Neuronal stem cell (in vitro differentiated cells): ENCODE results near the gene REG4.

Experiments used
- DNase-seq: peaks from one replicate; pipeline ENCODE4 v3.0.0-alpha.2; 2013; ENCODE audit warnings: low spot score
- H2AFZ ChIP-seq: one replicate; pipeline ENCODE4 v1.6.1; 2013; ENCODE audit warnings: mild to moderate bottlenecking, low read length, inconsistent platforms
- H2AK5ac ChIP-seq: 2 replicates; pipeline ENCODE4 v1.6.1; 2013; ENCODE audit warnings: low read depth, mild to moderate bottlenecking, inconsistent platforms, low read length, moderate library complexity, mixed read lengths
- H2BK120ac ChIP-seq: 2 replicates; pipeline ENCODE4 v1.6.1; 2013; ENCODE audit warnings: low read depth, mild to moderate bottlenecking, inconsistent platforms, low read length, moderate library complexity, mixed read lengths
- H2BK12ac ChIP-seq: one replicate; pipeline ENCODE4 v1.6.1; 2013; ENCODE audit warnings: low read length, inconsistent platforms
- H2BK15ac ChIP-seq: 2 replicates; pipeline ENCODE4 v1.6.1; 2013; ENCODE audit warnings: mild to moderate bottlenecking, low read length, inconsistent platforms, mixed read lengths
- H2BK5ac ChIP-seq: one replicate; pipeline ENCODE4 v1.6.1; 2013; ENCODE audit warnings: inconsistent platforms, mild to moderate bottlenecking, low read length, moderate library complexity
- H3K14ac ChIP-seq: one replicate; pipeline ENCODE4 v1.6.1; 2013; ENCODE audit warnings: low read length, inconsistent platforms
- H3K18ac ChIP-seq: 2 replicates; pipeline ENCODE4 v1.6.1; 2013; ENCODE audit warnings: low read length, inconsistent platforms
- H3K23ac ChIP-seq: 2 replicates; pipeline ENCODE4 v1.6.1; 2013; ENCODE audit warnings: low read depth, mild to moderate bottlenecking, mixed read lengths, low read length, inconsistent platforms; ENCODE audit not compliant: poor library complexity
- H3K27ac ChIP-seq: replicated peaks from 3 replicates; pipeline ENCODE4 v1.5.1; 2013; ENCODE audit warnings: low read length, inconsistent platforms
- H3K27me3 ChIP-seq, 3 experiments: 2 replicates each; pipeline ENCODE4 v1.6.1; 2013; ENCODE audit warnings: low read length in 3 of 3, mild to moderate bottlenecking in 2 of 3, inconsistent platforms in 1 of 3, low read depth in 1 of 3, mixed read lengths in 1 of 3, moderate library complexity in 1 of 3; ENCODE audit not compliant: control insufficient read depth in 3 of 3, insufficient read depth in 3 of 3
- H3K36me3 ChIP-seq, 2 donors: replicated peaks in 1 of 2; 2 replicates each; pipeline ENCODE4 v1.6.1; 2013; ENCODE audit warnings: low read length in 2 of 2; ENCODE audit not compliant: control insufficient read depth in 2 of 2, insufficient read depth in 2 of 2
- H3K4ac ChIP-seq: 2 replicates; pipeline ENCODE4 v1.6.1; 2013; ENCODE audit warnings: inconsistent platforms, mild to moderate bottlenecking, low read length, moderate library complexity
- H3K4me1 ChIP-seq, 2 donors: 1 replicate in 1 of 2; 2 replicates in 1 of 2; pipeline ENCODE4 v1.6.1; 2013; ENCODE audit warnings: low read length in 2 of 2, low read depth in 1 of 2; ENCODE audit not compliant: control insufficient read depth in 2 of 2, insufficient read depth in 1 of 2
- H3K4me2 ChIP-seq: one replicate; pipeline ENCODE4 v1.6.1; 2013; ENCODE audit warnings: mild to moderate bottlenecking, low read length, inconsistent platforms; ENCODE audit not compliant: insufficient read depth, poor library complexity, severe bottlenecking
- H3K4me3 ChIP-seq, 2 donors: 2 replicates each; pipeline ENCODE4 v1.5.1; 2013; ENCODE audit warnings: low read length in 2 of 2, mild to moderate bottlenecking in 2 of 2, inconsistent platforms in 1 of 2, moderate library complexity in 1 of 2
- H3K79me1 ChIP-seq: one replicate; pipeline ENCODE4 v1.6.1; 2013; ENCODE audit warnings: low read depth, mild to moderate bottlenecking, inconsistent platforms, low read length, moderate library complexity
- H3K9ac ChIP-seq: one replicate; pipeline ENCODE4 v1.6.1; 2013; ENCODE audit warnings: mild to moderate bottlenecking, low read depth, low read length, inconsistent platforms; ENCODE audit not compliant: poor library complexity
- H3K9me3 ChIP-seq, 2 donors: replicated peaks in 1 of 2; 2 replicates each; pipeline versions ENCODE3 to v1.6.1; 2013; ENCODE audit warnings: low read length in 2 of 2, mild to moderate bottlenecking in 2 of 2, inconsistent platforms in 1 of 2, low read depth in 1 of 2, mixed read lengths in 1 of 2, moderate library complexity in 1 of 2; ENCODE audit not compliant: control insufficient read depth in 2 of 2, insufficient read depth in 1 of 2
- H4K8ac ChIP-seq: one replicate; pipeline ENCODE4 v1.6.1; 2013; ENCODE audit warnings: low read depth, mild to moderate bottlenecking, inconsistent platforms, low read length, moderate library complexity
- H4K91ac ChIP-seq: one replicate; pipeline ENCODE4 v1.6.1; 2013; ENCODE audit warnings: low read length, low read depth, mild to moderate bottlenecking, inconsistent platforms; ENCODE audit not compliant: poor library complexity
- WGBS, 2 donors: extraction: QIAGEN DNeasy Blood & Tissue Kit; methylation state at CpG; one replicate each; pipeline ENCODE4 v1.1.7; 2013; ENCODE audit warnings: missing lambda C conversion rate in 2 of 2, mixed read lengths in 1 of 2; ENCODE audit not compliant: insufficient read length in 2 of 2, insufficient replicate concordance in 1 of 2; ENCODE audit errors: extremely low coverage in 2 of 2; 5-methylcytosine and 5-hydroxymethylcytosine counted together

The REG4 gene

DNA sequence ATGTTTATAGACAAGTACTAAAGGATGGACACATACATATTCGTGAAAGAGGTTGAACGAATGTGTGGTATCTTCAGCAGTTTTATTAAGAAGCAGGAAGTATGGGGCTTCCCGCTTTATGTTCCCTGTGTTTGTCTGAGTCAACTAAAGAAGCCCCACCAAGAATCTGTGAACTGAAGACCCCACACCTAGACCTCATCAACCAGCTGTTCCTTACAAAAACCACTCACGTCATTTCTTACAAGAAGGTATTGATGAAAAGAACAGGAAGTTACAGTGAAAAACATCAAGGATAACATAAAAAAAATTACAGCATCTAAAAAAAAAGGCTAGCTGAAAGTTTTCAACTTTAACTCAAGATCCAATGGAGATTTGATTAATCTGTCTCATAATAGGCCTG is 12.3 kb downstream of the REG4 start:
- no peak overlapping the region for H2BK12ac ChIP-seq
- no peak overlapping the region for H2AK5ac ChIP-seq
- H3K4me1 ChIP-seq: peaks cover 0 to 7% of the 10 kb centered on the region in 2 donors
- H3K79me1 ChIP-seq: no peaks in the 10 kb centered on the region
- no peak overlapping the region for H3K14ac ChIP-seq
- no peak overlapping the region for H4K8ac ChIP-seq
- H3K36me3 ChIP-seq: no peaks in the 10 kb centered on the region
- no peak overlapping the region for H2BK15ac ChIP-seq
- no peak for DNase-seq
- no peak overlapping the region for H3K4me2 ChIP-seq
- no peak overlapping the region for H2BK120ac ChIP-seq
- H3K27me3 ChIP-seq: peaks cover 0 to 33% (median 0%) of the 10 kb centered on the region in 3 experiments
- H3K9ac ChIP-seq: no peak overlapping the region
- H3K4me3 ChIP-seq: no peak overlapping the region
- H3K18ac ChIP-seq: no peak overlapping the region
- no peak overlapping the region for H2BK5ac ChIP-seq
- no peak overlapping the region for H3K23ac ChIP-seq
- H3K27ac ChIP-seq: no peak overlapping the region
- H4K91ac ChIP-seq: no peak overlapping the region
- H3K9me3 ChIP-seq: no peaks in the 10 kb centered on the region
- WGBS, 2 donors: no CpG with 5 or more reads among the region's 4 CpGs
- H2AFZ ChIP-seq: no peak overlapping the region
- no peak overlapping the region for H3K4ac ChIP-seq

DNA sequence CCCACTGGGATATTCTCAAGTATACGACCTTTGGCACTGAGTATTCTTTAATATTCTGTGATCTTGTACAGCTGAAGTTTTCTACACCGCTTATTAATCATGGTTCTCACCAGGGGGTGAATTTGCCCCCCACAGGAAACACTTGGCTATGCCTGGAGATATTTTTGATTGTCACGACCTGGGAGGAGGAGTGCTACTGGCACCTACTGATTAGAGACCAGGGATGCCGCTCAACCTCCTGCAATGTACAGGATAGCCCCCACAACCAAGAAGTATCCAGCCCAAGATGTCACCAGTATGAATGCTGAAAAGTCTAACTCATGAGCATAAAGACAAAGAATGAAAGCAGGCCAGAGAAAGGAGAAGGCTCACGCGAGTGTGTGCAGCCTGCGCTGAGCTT is 13.7 kb downstream of the REG4 start:
- Histone ChIP-seq H4K8ac (no peak overlapping the region), H2BK15ac (no peak overlapping the region), H3K9ac (no peak overlapping the region), H2BK5ac (no peak overlapping the region), H3K9me3 (no peaks in the 10 kb centered on the region), H3K4me2 (no peak overlapping the region), H3K23ac (no peak overlapping the region), H2BK120ac (no peak overlapping the region), H3K27me3 (peaks cover 0 to 26% (median 0%) of the 10 kb centered on the region in 3 experiments), H2AK5ac (no peak overlapping the region), H3K27ac (no peak overlapping the region), H3K14ac (no peak overlapping the region), H3K79me1 (no peaks in the 10 kb centered on the region), H3K36me3 (no peaks in the 10 kb centered on the region), H3K18ac (no peak overlapping the region), H4K91ac (no peak overlapping the region), H3K4me3 (no peak overlapping the region), H3K4ac (no peak overlapping the region), H2BK12ac (no peak overlapping the region), H2AFZ (no peak overlapping the region), H3K4me1 (peaks cover 0 to 7% of the 10 kb centered on the region in 2 donors)
- WGBS, 2 donors: no CpG with 5 or more reads among the region's 7 CpGs
- DNase-seq: no peak

DNA sequence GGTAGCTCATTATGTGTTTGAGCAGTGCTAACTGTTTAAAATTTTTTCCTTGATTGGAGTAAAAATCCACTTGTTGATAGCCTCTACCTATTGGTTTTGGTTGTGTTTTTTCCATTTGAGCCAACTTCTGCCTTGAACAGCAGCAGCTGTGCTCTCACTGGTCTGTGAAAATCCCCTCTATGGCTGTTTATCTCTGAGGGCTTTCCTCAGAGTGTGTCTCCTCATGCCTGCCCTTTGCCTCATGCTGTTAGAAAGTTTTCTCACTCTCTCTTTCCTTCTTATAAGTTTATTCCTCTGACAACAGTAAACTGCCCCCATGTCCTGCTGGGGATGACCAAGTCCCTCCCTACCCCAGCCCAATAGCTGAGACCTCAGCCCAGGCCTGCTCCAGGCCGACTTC is 14.1 kb downstream of the REG4 start:
- Histone ChIP-seq H3K36me3 (no peaks in the 10 kb centered on the region), H2BK15ac (no peak overlapping the region), H3K4me1 (peaks cover 0 to 7% of the 10 kb centered on the region in 2 donors), H3K23ac (no peak overlapping the region), H2BK120ac (no peak overlapping the region), H3K14ac (no peak overlapping the region), H3K27me3 (peaks cover 0 to 22% (median 0%) of the 10 kb centered on the region in 3 experiments), H2BK12ac (no peak overlapping the region), H2AK5ac (no peak overlapping the region), H2BK5ac (no peak overlapping the region), H3K9me3 (no peaks in the 10 kb centered on the region), H4K91ac (no peak overlapping the region), H3K4me3 (no peak overlapping the region), H3K18ac (no peak overlapping the region), H3K79me1 (no peaks in the 10 kb centered on the region), H2AFZ (no peak overlapping the region), H3K4ac (no peak overlapping the region), H3K9ac (no peak overlapping the region), H3K4me2 (no peak overlapping the region), H4K8ac (no peak overlapping the region), H3K27ac (no peak overlapping the region)
- no CpG with 5 or more reads among the region's 1 CpG for WGBS, 2 donors
- no peak for DNase-seq

DNA sequence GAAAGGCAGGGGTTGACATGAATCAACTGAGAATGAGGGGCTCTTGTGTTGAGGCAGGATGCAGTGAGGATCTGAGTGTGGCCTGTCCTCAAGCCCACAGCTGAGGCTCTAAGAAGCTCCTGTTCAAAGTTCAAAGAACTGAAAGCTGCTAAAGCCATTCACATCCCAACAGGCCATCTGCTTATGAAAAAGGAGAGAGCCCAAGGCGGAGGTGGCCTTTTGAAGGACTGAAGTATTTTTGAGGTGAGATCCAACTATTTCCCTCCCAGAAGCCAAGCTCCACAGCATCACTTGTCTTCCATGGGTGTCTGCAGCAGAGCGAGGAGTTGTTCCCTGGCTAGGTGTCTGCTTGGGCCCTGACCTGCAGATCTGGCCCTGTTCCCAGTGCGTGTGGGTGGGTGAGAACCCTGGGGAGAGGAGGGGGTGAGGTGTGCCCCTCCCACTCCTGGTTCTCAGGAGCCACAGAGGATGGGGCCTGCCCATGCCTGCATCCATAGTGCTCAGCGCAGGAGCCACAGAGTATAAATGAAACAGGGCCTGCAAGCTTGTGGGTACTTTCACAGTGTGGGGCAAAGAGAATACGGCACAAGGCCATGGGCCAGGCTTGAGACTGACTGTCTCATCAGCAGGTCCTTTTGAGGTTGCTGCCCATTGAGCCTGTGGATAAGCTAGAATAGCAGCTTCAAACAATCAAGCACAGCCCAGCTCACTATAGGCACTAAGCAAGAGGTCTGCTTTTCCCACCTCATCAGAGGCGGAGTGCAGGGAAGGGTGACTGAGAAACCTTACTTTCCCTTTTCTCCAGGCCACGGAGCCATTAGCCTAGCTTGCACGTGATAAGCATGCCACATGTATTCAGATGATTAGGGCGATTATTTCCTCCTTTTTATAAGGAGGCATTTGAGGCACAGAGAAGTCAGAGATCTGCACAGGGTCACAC is 15.7 kb downstream of the REG4 start:
- H2BK12ac ChIP-seq: no peak overlapping the region
- peaks cover 0 to 16% (median 0%) of the 10 kb centered on the region in 3 experiments for H3K27me3 ChIP-seq
- H3K4ac ChIP-seq: no peak overlapping the region
- H4K8ac ChIP-seq: no peak overlapping the region
- WGBS, 2 donors: no CpG with 5 or more reads among the region's 9 CpGs
- H2BK120ac ChIP-seq: no peak overlapping the region
- H3K9me3 ChIP-seq: no peaks in the 10 kb centered on the region
- H3K14ac ChIP-seq: no peak overlapping the region
- peak overlapping the region; percentile 53 for H3K18ac ChIP-seq
- H3K4me2 ChIP-seq: no peak overlapping the region
- H3K27ac ChIP-seq: no peak overlapping the region
- H3K9ac ChIP-seq: peak overlapping the region; percentile 25
- H2BK15ac ChIP-seq: peak overlapping the region; percentile 2
- H3K36me3 ChIP-seq: no peaks in the 10 kb centered on the region
- no peak overlapping the region for H2AK5ac ChIP-seq
- peaks cover 0 to 13% of the 10 kb centered on the region in 2 donors for H3K4me1 ChIP-seq
- DNase-seq: no peak
- H3K79me1 ChIP-seq: no peaks in the 10 kb centered on the region
- H2BK5ac ChIP-seq: no peak overlapping the region
- no peak overlapping the region for H3K23ac ChIP-seq
- no peak overlapping the region for H4K91ac ChIP-seq
- no peak overlapping the region for H3K4me3 ChIP-seq
- H2AFZ ChIP-seq: no peak overlapping the region
